ENCODE measurements around the gene PRXL2B.
"Not testable (repeated sequence)": the region's sequence is repeated elsewhere in the genome, so short reads cannot be mapped to it uniquely, and the experiment has no call there.

Gene PRXL2B

DNA sequence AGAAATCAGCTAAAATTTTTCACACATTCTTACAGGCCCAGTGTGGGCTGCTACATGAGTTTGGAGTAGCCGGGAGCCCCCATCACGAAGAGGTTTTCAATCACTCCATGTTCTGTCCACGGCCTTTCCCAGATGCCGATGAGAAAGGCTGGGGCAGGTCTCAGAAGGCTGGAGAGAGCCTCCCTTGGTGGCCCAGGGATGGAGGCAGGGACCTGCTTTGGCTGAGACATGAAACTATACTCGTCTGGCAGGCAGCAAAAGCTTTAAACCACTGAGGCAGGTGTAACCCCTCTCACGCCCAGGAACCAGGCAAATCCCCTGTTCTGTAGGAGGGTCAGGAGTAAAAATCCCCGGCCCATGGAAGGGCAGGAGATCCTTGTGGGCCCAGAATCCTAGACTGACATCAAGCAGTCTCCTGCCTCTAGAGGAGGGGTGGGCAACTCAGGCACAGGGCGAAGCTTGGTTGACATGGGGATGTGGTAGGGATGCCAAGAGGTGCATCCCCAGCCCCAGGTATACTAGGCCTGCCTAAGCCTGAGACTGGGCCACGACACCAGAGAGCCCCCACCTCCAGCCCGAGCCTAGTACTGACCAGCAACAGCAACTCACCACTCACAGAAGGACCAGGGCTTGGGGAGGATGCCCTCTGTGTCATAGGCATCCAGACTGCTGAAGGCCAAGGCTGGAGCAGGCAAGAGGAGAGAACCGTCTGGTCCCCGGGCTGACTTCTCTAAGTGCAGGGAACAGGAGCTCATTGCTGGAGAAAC is 37.2 kb downstream of the PRXL2B start:
- no peak for DNase-seq

DNA sequence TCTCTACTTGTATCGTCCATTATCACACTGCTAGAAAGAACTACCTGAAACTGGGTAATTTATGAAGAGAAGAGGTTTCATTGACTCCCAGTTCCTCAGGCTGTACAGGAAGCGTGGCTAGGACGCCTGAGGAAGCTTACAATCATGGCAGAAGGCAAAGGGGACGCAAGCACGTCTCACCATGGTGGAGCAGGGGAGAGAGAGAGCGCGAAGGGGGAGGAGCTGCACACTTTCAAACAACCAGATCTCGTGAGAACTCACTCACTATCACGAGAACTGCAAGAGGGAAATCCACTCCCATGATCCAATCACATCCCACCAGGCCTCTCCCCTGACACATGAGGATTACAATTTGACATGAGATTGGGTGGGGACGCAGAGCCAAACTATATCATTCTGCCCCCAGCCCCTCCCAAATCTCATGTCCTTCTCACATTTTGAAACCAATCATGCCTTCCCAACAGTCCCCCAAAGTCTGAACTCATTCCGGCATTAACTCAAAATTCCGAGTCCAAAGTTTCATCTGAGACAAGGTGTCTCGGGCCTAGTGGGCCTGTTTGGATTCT is 38.2 kb downstream of the PRXL2B start:
- no peak for DNase-seq

DNA sequence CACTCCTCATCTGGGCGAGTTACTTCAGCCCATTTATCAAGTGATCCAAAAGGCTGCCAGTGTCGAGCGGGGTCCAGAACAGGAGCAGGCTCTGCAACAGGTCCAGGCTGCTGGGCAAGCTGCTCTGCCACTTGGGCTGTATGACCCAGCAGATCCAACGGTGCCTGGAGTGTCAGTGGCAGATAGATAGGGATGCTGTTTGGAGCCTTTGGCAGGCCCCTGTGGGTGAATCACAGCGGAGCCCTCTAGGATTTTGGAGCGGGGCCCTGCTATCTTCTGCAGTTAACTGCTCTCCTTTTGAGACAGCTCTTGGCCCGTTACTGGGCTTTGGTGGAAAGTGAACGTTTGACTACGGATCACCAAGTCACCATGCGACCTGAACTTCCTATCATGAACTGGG is 38.7 kb downstream of the PRXL2B start:
- no peak for DNase-seq

- DNase-seq: not testable (repeated sequence)
Observed at GRCh38 chr1:2625748-2626147, 39.2 kb downstream of the PRXL2B start.

GRCh38 chr1:2627746-2628145 is 41.2 kb downstream of the PRXL2B start:
- no peak for DNase-seq

DNA sequence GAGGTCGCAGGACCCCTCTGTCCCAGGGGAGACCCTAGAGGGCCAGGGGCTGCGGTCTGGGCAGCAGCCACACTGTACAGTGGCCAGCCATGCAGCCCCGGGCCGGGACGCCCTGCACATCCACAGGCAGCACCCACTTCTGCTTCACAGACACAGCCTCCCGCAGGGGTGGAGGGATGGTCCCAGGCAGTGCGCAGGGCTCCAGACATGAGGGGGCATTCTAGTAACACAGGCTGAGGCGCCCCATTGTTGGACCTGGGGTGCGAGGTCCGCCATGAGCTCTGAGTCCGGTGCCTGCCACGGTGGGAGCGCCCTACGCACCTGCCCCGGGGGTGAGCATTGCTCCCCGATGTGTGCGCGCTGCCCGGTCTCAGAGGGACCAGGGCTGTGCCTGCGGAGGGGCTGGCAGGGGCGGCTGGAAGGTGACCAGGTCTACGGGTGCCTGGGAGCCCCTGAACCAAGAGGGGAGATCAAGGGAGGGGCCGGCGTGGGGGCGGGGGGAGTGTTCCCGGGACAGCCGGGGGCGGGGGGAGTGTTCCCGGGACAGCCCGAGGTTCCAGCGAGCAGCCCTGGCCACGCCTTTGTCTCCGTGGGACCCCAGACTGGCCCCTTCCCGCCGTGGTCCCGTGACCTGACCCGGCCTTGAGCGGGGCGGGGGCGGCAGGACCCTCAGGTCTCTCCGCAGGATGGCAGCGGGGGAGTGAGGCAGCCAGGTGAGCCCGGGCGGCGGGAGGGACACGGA is 41.8 kb downstream of the PRXL2B start:
- no peak for DNase-seq

DNA sequence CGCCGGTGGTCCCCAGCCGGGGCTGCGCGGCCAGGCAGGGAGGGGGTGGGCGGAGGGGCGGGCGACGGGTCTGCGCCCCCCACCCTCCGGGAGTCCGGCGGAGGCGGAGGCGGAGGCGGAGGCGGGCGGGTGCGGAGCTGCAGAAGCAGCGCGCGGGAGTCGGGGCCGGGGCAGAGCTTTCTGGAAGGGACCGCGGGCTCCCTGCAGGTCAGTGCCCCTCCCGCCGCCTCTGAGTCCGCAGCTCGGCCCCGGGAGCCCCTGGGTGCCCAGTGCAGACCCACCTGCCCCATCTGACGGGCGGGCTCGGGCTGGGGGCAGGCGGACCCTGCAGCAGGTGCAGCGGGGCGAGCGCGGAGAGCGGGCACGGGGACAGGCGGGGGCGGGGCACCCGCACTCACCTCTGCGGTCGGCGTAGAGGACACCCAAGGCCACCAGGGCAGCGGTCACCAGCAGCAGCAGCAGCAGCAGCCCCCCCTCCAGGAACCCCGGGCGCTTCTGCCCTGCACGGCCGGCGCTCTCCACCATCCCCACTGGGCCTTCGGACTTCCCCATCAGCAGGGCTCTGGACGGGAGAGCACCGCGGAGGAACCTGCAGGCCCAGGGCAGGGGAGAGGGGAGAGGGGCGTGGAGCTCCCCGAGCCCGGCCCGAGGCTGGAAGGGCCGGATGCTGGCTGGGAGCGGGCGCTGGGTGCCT is 42.5 kb downstream of the PRXL2B start:
- no peak for DNase-seq

DNA sequence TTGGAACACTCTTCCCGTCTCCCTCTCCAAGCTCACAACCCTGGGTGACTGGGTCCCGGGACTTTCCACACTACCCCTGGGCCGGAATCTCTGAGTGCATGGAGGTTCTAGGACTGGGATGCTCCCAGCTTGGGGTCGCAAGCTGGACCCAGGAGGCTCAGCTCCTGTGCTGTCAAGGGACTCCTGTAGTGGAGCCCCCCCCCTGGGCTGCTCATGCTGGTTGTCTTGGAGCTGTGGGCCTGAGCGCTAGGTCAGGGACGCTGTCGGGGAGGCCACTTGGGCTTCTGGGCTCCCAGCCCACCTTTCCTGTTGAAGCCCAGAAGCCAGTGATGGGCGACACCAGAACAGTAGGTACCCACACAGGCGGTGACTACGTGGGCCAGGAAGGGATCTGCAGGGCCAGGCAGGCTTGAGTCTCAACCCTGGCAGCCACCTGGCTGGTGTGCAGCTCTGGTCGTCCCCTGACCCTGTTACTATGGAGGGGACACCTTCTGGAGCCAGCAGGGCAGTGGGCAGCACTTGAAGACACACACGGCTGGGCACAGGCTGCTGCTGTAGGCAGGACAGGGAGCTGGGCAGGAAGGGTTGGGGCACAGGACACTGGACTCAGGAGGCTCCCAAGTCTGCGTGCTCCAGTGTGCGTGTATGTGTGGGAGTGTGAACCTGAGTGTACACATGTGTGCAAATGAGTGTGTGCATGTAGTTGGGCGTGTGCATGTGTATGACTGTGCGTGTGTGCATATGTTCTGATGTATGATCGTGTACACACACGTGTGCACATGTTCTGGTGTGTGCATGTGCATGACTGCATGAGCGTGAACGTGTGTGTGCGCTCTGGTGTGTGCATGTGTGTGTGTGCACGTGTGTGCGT is 43.3 kb downstream of the PRXL2B start:
- no peak for DNase-seq

DNA sequence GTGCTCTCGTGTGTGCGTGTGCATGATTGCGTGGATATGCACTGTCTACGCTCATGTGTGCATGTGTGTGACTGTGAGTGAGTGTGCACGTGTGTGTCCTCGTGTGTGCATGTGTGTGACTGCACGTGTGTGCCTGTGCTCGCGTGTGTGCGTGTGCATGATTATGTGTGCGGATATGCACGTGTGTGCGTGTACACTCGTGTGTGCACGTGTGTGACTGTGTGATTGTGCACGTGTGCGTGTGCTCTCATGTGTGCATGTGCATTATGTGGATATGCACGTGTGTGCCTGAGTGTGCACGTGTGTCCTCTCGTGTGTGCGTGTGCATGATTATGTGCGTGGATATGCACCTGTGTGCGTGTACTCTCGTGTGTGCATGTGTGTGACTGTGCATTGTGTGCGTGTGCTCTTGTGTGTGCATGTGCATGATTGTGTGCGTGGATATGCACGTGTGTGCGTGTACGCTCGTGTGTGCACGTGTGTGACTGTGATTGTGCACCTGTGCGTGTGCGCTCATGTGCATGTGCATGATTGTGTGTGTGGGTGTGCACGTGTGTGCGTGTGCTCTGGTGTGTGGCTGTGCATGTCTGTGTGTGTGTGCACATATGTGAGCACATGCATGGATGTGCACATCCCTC is 44.0 kb downstream of the PRXL2B start:
- DNase-seq: no peak

GRCh38 chr1:2631136-2632050 is 44.8 kb downstream of the PRXL2B start:
- DNase-seq: no peak

DNA sequence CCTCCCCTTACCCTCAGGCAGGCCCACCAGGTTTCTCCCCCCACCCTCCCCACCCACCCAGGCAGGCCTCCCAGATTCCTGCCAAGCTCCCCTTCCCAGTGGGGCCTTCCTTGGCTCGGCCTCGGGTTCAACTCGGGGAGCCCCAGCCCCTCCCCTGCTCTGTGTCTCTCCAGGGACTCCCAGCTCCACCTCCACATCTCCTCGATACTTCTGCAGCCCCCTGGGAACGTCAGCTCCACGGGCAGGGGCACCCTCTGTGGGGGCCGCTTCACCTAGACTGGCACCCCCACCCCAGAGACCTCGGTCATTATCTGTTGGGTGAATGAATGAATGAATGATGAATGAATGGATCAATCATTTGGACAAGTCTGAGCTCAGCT is 45.5 kb downstream of the PRXL2B start:
- no peak for DNase-seq

DNA sequence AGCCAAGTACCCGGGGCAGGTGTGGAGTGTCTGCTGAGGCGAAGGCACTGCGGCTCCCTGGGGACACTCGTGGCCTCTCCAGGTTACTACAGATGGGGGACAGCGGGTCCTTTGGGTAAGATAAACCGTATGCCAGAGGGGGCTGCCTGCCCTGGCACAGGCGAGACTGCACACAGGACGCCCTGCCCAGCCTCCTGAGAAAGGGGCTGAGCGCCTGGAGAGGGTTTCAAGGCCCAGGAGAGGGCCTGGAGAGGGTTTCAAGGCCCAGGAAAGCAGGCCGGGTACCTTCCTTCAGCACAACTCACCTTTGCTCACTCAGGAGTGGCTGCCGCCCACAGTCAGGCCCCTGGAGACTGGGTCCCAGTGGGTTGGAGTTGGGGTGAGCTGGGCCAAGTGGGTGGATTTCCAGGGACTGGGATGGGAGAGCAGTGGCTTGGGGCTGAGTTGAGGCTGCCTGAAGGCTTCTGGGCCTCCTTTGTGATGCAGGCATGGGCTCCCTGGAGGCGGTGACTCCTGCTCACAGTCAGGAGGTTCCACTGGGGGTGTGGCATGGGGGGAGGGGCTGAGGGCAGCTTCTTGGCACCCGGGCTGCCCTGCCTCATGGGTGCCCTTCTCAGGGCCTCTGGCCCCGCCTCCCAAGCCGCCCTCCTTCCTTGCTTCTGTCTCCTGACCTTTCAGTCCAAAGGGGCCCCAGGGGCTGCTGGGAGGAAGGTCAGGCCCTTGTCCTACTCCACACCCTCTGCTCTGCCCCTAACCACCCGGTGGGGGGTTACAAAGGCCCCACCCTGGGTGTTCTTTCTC is 46.2 kb downstream of the PRXL2B start, which contains the start of gene MMEL1:
TSS of gene MMEL1 (minus strand) at position 456 of the 801 bp plus-strand sequence. CDS start 3,532 bp downstream, outside the sequence.
- DNase-seq: no peak

GRCh38 chr1:2633366-2633935 is 46.9 kb downstream of the PRXL2B start:
- DNase-seq: no peak

DNA sequence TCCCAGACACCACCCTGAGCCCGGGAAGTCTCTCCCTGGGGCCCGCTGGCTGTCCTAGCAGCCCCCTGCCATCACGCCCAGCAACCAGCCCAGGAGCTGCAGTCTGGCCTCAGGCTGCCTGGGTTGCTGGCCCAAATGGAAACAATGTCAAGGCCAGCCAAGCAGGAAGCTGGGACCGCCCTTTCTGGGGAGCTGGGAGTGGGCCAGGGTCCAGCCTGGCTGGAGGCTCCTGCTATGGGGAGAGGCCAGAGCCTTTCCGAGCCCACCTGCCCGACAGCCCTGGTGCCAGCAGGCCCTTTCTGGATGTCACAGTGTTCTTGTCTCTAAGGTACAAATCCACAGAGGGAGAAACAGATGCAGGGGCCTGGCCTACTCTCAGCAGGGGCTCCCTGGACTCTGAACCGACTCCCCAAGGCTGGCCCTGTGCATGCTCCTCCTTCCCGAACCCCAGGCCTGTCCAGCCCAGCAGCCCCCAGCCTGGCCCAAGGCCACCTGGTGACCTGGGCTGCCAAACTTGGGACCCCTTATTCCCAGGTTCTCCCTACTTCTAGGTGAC is 47.4 kb downstream of the PRXL2B start:
- DNase-seq: no peak

DNA sequence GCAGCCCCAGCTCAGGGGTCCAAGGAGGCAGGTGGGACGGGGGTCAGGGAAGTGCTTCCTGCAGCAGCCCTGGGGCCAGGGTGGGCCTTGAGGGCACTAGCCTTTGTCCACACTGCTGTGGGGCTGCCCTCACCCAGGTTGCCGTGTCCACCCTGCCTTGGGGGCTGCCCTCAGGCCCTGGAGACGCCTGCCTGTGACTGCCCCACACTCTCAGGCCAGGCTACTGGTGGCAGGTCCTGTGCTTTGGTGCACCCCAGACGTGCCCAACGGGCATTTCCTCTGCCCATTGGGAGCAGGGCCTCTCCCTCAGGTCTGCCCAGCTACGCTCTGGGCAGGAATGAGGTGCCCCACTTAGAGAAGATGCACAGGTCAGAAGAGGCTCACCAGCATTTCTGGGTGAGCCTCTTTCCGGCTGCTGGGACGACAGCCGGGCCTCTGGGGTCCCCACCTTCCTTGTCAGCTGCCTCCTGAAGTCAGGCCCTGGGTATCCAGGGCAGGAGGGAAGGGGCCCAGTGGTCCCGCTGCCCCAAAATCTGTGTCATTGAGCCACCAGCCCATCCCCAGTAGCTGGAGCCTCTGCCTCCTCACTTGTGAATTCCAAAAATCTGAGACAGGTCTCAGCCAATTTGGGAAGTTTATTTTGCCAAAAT is 48.9 kb downstream of the PRXL2B start:
- DNase-seq: no peak

- no peak for DNase-seq
Observed at GRCh38 chr1:2636733-2637132, 50.2 kb downstream of the PRXL2B start.

DNA sequence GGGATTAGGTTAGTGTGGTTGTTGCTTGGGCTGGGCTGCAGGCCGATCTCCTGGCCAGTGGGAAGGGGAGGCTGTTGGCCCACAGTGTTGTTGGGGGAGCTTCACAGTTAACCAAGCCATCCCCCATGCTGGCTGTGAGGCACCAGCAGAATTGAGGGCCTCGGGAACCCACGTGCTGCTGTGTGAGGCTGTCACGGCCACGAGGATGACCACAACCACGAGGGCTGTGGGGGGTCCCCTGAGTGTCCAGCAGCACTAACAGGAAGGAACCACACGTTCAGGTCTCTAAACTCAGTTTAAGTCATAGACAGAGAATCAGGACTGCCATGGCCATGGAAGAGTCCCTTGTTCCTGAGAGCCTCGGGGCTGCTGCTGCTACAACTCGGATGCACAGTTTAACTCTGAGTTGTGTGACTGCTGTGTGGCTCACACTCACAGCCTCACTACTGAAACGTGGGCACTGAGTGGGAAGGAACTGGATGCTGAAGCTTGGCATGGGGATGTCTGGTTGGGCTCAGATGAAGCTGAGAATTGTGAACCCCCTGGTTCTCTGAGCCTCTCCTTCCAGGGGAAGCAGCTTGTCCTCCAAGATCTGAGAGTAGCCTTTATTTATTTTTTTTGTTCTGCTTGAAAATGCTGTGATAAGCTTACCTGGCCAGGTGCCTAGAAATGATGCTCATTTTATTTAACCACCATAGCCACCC is 51.0 kb downstream of the PRXL2B start:
- DNase-seq: no peak

Measured in activated naive CD4-positive, alpha-beta T cell treated with Interleukin-2 at 50 U/mL for 16 hours (primary cell).